Nephron progenitor cell (in vitro differentiated cells): Measurements from ENCODE around the gene CACNA1C.

ENCODE experiments used
- DNase-seq: peaks from one replicate; pipeline ENCODE4 v3.0.0; 2021
- H3K27ac Mint-ChIP-seq: 2 replicates; pipeline ENCODE4 v1.8.0; 2021; ENCODE audit warnings: mild to moderate bottlenecking, moderate library complexity, mixed read lengths
- H3K27me3 Mint-ChIP-seq: 2 replicates; pipeline ENCODE4 v1.8.0; 2021; ENCODE audit warnings: mild to moderate bottlenecking, low read depth, mixed read lengths; ENCODE audit not compliant: poor library complexity
- H3K36me3 Mint-ChIP-seq: 2 replicates; pipeline ENCODE4 v1.8.0; 2021; ENCODE audit warnings: low read depth, mixed read lengths
- H3K4me1 Mint-ChIP-seq: 2 replicates; pipeline ENCODE4 v1.8.0; 2021; ENCODE audit warnings: mixed read lengths
- H3K4me3 Mint-ChIP-seq: 2 replicates; pipeline ENCODE4 v1.8.0; 2021; ENCODE audit warnings: mild to moderate bottlenecking, moderate library complexity, mixed read lengths
- H3K9me3 Mint-ChIP-seq: 2 replicates; pipeline ENCODE4 v1.8.0; 2021; ENCODE audit warnings: mild to moderate bottlenecking, moderate library complexity, mixed read lengths
- CTCF ChIP-seq: fragments of 200-600 bp; sonication (generic); IDR thresholded peaks from 2 replicates; pipeline ENCODE4 v1.5.0; 2021; ENCODE audit warnings: antibody characterized with exemption

Gene CACNA1C

GRCh38 chr12:2345902-2346301 is 293.1 kb downstream of the CACNA1C start:
- peaks cover 13% of the 10 kb centered on the region for H3K27me3 Mint-ChIP-seq
- no peak overlapping the region for H3K27ac Mint-ChIP-seq
- DNase-seq = no peak
- TF ChIP-seq CTCF = no peak
- H3K4me1 Mint-ChIP-seq = peaks cover 52% of the 10 kb centered on the region
- no peaks in the 10 kb centered on the region for H3K9me3 Mint-ChIP-seq
- no peak overlapping the region for H3K4me3 Mint-ChIP-seq
- no peaks in the 10 kb centered on the region for H3K36me3 Mint-ChIP-seq

DNA sequence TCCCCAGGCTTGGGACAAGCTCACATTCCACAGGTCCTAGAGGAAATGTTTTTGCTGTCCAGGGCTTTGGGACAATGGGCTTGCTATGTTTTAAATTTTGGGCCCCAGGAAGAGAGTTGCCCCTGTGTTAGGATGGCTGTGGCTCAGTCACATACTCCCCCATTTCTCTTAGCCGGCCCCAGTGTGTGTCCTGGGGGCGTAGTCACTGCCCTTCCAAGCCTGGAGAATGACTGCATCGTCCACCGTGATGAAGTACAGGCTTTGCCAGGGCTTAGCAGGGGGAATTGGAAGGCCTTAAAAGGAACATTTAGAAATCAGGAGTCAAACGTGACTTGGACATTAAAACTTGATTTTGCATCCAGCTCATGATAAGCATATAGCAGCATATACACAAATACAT is 293.6 kb downstream of the CACNA1C start:
- Mint-ChIP-seq H3K27me3 (peaks cover 13% of the 10 kb centered on the region), H3K27ac (no peak overlapping the region), H3K9me3 (no peaks in the 10 kb centered on the region), H3K4me3 (no peak overlapping the region), H3K36me3 (no peaks in the 10 kb centered on the region), H3K4me1 (peaks cover 47% of the 10 kb centered on the region)
- TF ChIP-seq CTCF = no peak
- DNase-seq = no peak

GRCh38 chr12:2347137-2347843 is 294.5 kb downstream of the CACNA1C start:
- no peak for DNase-seq
- peaks cover 43% of the 10 kb centered on the region for H3K4me1 Mint-ChIP-seq
- H3K9me3 Mint-ChIP-seq = no peaks in the 10 kb centered on the region
- H3K36me3 Mint-ChIP-seq = no peaks in the 10 kb centered on the region
- no peak overlapping the region for H3K4me3 Mint-ChIP-seq
- no peak for TF ChIP-seq CTCF
- peaks cover 17% of the 10 kb centered on the region for H3K27me3 Mint-ChIP-seq
- H3K27ac Mint-ChIP-seq = no peak overlapping the region

DNA sequence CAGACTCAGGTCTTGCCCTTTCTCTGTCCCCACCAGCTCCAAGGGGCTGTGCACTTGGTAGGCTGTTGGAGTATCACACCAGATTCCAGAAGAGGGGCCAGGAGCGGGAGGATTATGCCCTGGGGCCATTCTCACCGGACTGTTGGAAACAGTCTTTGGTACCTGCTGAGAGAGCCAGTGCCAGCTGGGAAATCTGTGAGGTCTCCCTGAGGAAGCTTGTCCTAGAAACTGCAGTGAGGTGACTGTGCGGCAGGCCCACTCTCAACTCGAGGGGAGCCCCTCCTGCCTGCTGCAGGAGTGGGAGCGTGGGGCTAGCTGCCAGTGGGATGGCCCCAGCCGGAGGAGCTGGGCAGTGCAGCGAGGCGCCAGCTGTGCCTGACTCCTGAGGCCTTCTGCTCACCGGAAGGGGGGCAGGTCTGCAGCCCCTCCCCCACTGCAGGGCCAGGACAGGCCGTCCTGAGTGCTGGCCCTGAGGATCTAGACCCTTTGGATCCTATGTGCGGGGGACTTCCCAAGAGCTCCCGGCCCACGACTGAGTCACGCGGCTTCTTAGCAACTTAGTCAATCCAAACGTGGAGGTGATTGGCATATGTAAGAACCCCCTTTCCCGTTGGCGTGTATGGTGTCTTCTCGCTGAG is 295.2 kb downstream of the CACNA1C start:
- TF ChIP-seq CTCF = no peak
- no peak for DNase-seq
- Mint-ChIP-seq H3K27me3 (peaks cover 20% of the 10 kb centered on the region), H3K36me3 (no peaks in the 10 kb centered on the region), H3K4me3 (no peak overlapping the region), H3K27ac (no peak overlapping the region), H3K9me3 (no peaks in the 10 kb centered on the region), H3K4me1 (peaks cover 43% of the 10 kb centered on the region)

DNA sequence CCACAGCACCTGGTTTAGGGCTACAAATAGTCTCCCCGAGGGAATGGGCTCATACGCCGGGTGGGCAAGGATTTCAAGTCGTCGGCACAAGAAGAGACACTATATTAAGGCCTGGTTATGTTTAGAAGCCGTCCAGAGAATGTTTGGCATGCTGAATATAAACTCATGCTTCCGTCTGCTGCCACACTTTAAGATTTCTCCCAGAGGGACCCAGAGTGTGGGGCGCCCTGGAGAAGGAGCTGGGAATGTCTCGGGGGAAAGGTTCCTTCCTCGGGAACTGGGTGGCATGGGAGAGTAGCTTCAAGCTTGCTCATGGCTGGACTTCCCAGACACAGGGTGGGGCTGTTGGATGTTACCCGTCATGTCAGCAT is 295.7 kb downstream of the CACNA1C start:
- Mint-ChIP-seq H3K27me3 (peaks cover 23% of the 10 kb centered on the region), H3K4me3 (no peak overlapping the region), H3K9me3 (no peaks in the 10 kb centered on the region), H3K4me1 (peaks cover 43% of the 10 kb centered on the region), H3K27ac (no peak overlapping the region), H3K36me3 (no peaks in the 10 kb centered on the region)
- DNase-seq = no peak
- no peak for TF ChIP-seq CTCF

GRCh38 chr12:2351161-2351560 is 298.4 kb downstream of the CACNA1C start:
- no peak overlapping the region for H3K4me3 Mint-ChIP-seq
- TF ChIP-seq CTCF = no peak
- H3K4me1 Mint-ChIP-seq = peaks cover 46% of the 10 kb centered on the region
- H3K9me3 Mint-ChIP-seq = no peaks in the 10 kb centered on the region
- peaks cover 29% of the 10 kb centered on the region for H3K27me3 Mint-ChIP-seq
- H3K27ac Mint-ChIP-seq = no peak overlapping the region
- no peak for DNase-seq
- no peaks in the 10 kb centered on the region for H3K36me3 Mint-ChIP-seq
